ENCODE data around the gene CRISPLD2. TPM values are rescaled to one million over a fixed set of nuclear protein-coding genes. Genes with fewer than 3 reads are reported as not detected.
A peak's percentile ranks its signal among the peaks of the same experiment; 100 is the strongest.

The CRISPLD2 gene
- total RNA-seq, 4 donors from 2014 or later, result 54.9 to 109 (median 63.4) TPM

- 85% methylated on average over 10 of the region's 10 CpGs for WGBS
- H3K9me3 ChIP-seq, result no peaks in the 10 kb centered on the region
- no peaks in the 10 kb centered on the region for H3K36me3 ChIP-seq
- no peak overlapping the region for H3K4me3 ChIP-seq
- no peaks in the 10 kb centered on the region for H3K27me3 ChIP-seq
- peaks cover 19% of the 10 kb centered on the region for H3K4me1 ChIP-seq
- no peak overlapping the region for H3K27ac ChIP-seq
- TF ChIP-seq POLR2A (IDR thresholded peaks at IDR 0.05), result no peak
- TF ChIP-seq CTCF (IDR thresholded peaks at IDR 0.05), result no peak
- no peak for TF ChIP-seq POLR2AphosphoS5 (IDR thresholded peaks at IDR 0.05)
- no peak for TF ChIP-seq EP300 (IDR thresholded peaks at IDR 0.05)
- DNase-seq (ENCODE audit: low spot score in 2 of 2), result no peak
Observed at GRCh38 chr16:84949772-84950436, 130.1 kb downstream of the CRISPLD2 start.

- 93% methylated on average over 2 of the region's 10 CpGs for WGBS
- no peak for TF ChIP-seq POLR2AphosphoS5 (IDR thresholded peaks at IDR 0.05)
- TF ChIP-seq POLR2A (IDR thresholded peaks at IDR 0.05), result no peak
- no peak for TF ChIP-seq EP300 (IDR thresholded peaks at IDR 0.05)
- no peak for TF ChIP-seq CTCF (IDR thresholded peaks at IDR 0.05)
- H3K27ac ChIP-seq, result no peak overlapping the region
Observed at GRCh38 chr16:84950906-84951305, 131.1 kb downstream of the CRISPLD2 start.

GRCh38 chr16:84952335-84953189, 132.8 kb downstream of the CRISPLD2 start:
- peak in 1 of 2 donors; percentile 83 for DNase-seq (ENCODE audit: low spot score in 2 of 2)
- peak; percentile 88 to 90 for TF ChIP-seq CTCF (IDR thresholded peaks at IDR 0.05)
- TF ChIP-seq EP300 (IDR thresholded peaks at IDR 0.05), result no peak
- TF ChIP-seq POLR2AphosphoS5 (IDR thresholded peaks at IDR 0.05), result no peak
- TF ChIP-seq POLR2A (IDR thresholded peaks at IDR 0.05), result no peak
- Histone ChIP-seq H3K4me3 (no peak overlapping the region), H3K36me3 (no peaks in the 10 kb centered on the region), H3K27ac (no peak overlapping the region), H3K4me1 (peaks cover 14% of the 10 kb centered on the region), H3K9me3 (no peaks in the 10 kb centered on the region), H3K27me3 (no peaks in the 10 kb centered on the region)
- WGBS, result 50% methylated on average over 12 of the region's 12 CpGs

More at GRCh38 chr16:84950906-84951305, 131.1 kb downstream of the CRISPLD2 start:
- Histone ChIP-seq H3K4me3 (no peak overlapping the region), H3K36me3 (no peaks in the 10 kb centered on the region), H3K4me1 (peaks cover 19% of the 10 kb centered on the region), H3K9me3 (no peaks in the 10 kb centered on the region), H3K27me3 (no peaks in the 10 kb centered on the region)
- no peak for DNase-seq (ENCODE audit: low spot score in 2 of 2)

GRCh38 chr16:84953190-84953746, 133.5 kb downstream of the CRISPLD2 start:
- H3K27ac ChIP-seq, result no peak overlapping the region
- H3K36me3 ChIP-seq, result no peaks in the 10 kb centered on the region
- peaks cover 14% of the 10 kb centered on the region for H3K4me1 ChIP-seq
- 76% methylated on average over 9 of the region's 9 CpGs for WGBS
- H3K27me3 ChIP-seq, result no peaks in the 10 kb centered on the region
- H3K9me3 ChIP-seq, result no peaks in the 10 kb centered on the region
- no peak for TF ChIP-seq CTCF (IDR thresholded peaks at IDR 0.05)
- TF ChIP-seq EP300 (IDR thresholded peaks at IDR 0.05), result no peak
- TF ChIP-seq POLR2AphosphoS5 (IDR thresholded peaks at IDR 0.05), result no peak
- TF ChIP-seq POLR2A (IDR thresholded peaks at IDR 0.05), result no peak
- no peak for DNase-seq (ENCODE audit: low spot score in 2 of 2)
- H3K4me3 ChIP-seq, result no peak overlapping the region

- Histone ChIP-seq H3K4me1 (peaks cover 14% of the 10 kb centered on the region), H3K27ac (no peak overlapping the region), H3K27me3 (no peaks in the 10 kb centered on the region), H3K4me3 (no peak overlapping the region), H3K9me3 (no peaks in the 10 kb centered on the region), H3K36me3 (no peaks in the 10 kb centered on the region)
- no peak for TF ChIP-seq POLR2A (IDR thresholded peaks at IDR 0.05)
- TF ChIP-seq EP300 (IDR thresholded peaks at IDR 0.05), result no peak
- no peak for TF ChIP-seq POLR2AphosphoS5 (IDR thresholded peaks at IDR 0.05)
- TF ChIP-seq CTCF (IDR thresholded peaks at IDR 0.05), result no peak
- 83% methylated on average over 1 of the region's 6 CpGs for WGBS
- DNase-seq (ENCODE audit: low spot score in 2 of 2), result no peak
Observed at GRCh38 chr16:84955427-84955826, 135.6 kb downstream of the CRISPLD2 start.

All from suprapubic skin (tissue), 4 donors.